A549 (cell line): ENCODE measurements around the gene HADHB.

Experiments used
- EP300 ChIP-seq, 2 experiments: fragments of >200 bp; sonication (Bioruptor Twin); formaldehyde crosslinking; IDR thresholded peaks; 2 replicates in 1 of 2; 3 replicates in 1 of 2; pipeline ENCODE4 v1.6.1; 2016 to 2017
- ESRRA ChIP-seq: fragments of 150-350 bp; IDR thresholded peaks from 2 replicates; pipeline ENCODE4 v1.6.1; 2014; ENCODE audit warnings: mild to moderate bottlenecking, low read length, borderline replicate concordance
- TF ChIP-seq, protein P1 (sequence below): fragments of >200 bp; sonication (Bioruptor Twin); formaldehyde crosslinking; IDR thresholded peaks from 3 replicates; pipeline ENCODE4 v1.5.1; 2016
- TF ChIP-seq, protein P2 (sequence below): fragments of >200 bp; sonication (Bioruptor Twin); formaldehyde crosslinking; IDR thresholded peaks from 3 replicates; pipeline ENCODE4 v1.6.1; 2016

DNA sequence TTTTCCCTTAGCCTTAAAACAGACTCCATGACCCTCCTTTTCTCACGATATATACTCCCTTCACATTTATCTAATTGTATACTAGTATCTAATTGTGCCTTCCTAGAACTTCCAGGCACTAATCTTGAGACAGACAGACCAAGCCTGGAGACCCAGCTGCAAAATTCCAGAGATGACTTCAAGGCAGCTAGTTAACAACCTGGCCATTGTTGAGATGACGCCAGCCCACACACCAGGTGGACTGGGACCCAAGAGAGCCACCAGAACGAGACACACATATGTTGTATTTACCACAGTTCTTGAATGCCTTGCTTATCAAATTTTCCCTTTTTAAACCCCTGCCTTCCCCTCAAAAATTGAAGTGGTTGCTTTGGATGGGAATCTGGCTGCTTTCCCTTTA, 52.3 kb downstream of the HADHB start:
- TF ChIP-seq ESRRA = no peak
- TF ChIP-seq EP300 (IDR thresholded peaks at IDR 0.05) = no peak
- TF ChIP-seq, protein P1, sequence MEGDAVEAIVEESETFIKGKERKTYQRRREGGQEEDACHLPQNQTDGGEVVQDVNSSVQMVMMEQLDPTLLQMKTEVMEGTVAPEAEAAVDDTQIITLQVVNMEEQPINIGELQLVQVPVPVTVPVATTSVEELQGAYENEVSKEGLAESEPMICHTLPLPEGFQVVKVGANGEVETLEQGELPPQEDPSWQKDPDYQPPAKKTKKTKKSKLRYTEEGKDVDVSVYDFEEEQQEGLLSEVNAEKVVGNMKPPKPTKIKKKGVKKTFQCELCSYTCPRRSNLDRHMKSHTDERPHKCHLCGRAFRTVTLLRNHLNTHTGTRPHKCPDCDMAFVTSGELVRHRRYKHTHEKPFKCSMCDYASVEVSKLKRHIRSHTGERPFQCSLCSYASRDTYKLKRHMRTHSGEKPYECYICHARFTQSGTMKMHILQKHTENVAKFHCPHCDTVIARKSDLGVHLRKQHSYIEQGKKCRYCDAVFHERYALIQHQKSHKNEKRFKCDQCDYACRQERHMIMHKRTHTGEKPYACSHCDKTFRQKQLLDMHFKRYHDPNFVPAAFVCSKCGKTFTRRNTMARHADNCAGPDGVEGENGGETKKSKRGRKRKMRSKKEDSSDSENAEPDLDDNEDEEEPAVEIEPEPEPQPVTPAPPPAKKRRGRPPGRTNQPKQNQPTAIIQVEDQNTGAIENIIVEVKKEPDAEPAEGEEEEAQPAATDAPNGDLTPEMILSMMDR = no peak
- TF ChIP-seq, protein P2, sequence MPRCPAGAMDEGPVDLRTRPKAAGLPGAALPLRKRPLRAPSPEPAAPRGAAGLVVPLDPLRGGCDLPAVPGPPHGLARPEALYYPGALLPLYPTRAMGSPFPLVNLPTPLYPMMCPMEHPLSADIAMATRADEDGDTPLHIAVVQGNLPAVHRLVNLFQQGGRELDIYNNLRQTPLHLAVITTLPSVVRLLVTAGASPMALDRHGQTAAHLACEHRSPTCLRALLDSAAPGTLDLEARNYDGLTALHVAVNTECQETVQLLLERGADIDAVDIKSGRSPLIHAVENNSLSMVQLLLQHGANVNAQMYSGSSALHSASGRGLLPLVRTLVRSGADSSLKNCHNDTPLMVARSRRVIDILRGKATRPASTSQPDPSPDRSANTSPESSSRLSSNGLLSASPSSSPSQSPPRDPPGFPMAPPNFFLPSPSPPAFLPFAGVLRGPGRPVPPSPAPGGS = no peak
